ENCODE data around the gene PLN. TPM values are rescaled to one million over a fixed set of nuclear protein-coding genes. Genes with fewer than 3 reads are reported as not detected.

PLN gene
- total and polyA plus RNA-seq, 9 of the 15 experiments (the other 6 are each of a cell fraction or from before 2014, with no cell fraction given) = 0.03 to 0.30 (median 0.03) TPM; not detected in 6

DNA sequence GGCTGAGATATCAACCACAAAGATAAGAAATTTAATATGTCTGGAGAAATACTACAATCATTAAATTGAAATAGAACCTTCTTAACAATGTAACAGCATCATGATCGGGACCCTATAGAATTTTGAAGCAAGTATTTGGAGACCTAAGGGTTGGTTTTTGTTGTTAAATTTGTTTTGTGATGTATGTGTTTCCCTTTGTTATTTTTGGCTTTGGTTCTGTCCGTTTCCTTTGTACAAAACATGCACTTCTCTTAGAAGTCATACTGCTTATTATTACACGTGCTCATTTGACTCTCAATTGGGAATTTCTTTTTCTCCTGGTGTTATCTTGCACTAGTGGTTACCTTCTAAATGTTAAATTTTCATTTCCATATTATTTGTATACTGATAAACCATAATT, 4.0 kb upstream of the PLN start:
- Histone ChIP-seq H3K27me3 (ENCODE audit: control insufficient read depth in 2 of 2, insufficient read depth in 2 of 2, low read length in 2 of 2) (no peaks in the 10 kb centered on the region), H4K20me1 (replicated peaks; ENCODE audit: control insufficient read depth, insufficient read depth, low read length) (no peaks in the 10 kb centered on the region), H3K9ac (ENCODE audit: insufficient read depth in 1 of 2, low read depth in 2 of 2, low read length in 2 of 2) (no peak overlapping the region), H3K27ac (ENCODE audit: extremely low read depth, low read depth, low read length) (no peak overlapping the region), H3K9me3 (replicated peaks; ENCODE audit: control insufficient read depth, insufficient read depth, low read depth, low read length) (no peaks in the 10 kb centered on the region), H3K4me2 (ENCODE audit: insufficient read depth, low read length) (no peak overlapping the region), H3K36me3 (ENCODE audit: control insufficient read depth, insufficient read depth, low read length) (no peaks in the 10 kb centered on the region), H3K79me2 (ENCODE audit: control insufficient read depth, insufficient read depth, low read length) (peaks cover 2% of the 10 kb centered on the region; the same call in 1 of the 3 replicates), H3K9me1 (ENCODE audit: control insufficient read depth, insufficient read depth, low read length) (no peaks in the 10 kb centered on the region), H2AFZ (ENCODE audit: low read depth, low read length) (no peak overlapping the region), H3K4me3 (no peak overlapping the region), H3K4me1 (replicated peaks in 1 of 2; ENCODE audit: control insufficient read depth in 2 of 2, insufficient read depth in 2 of 2, low read length in 2 of 2) (no peaks in the 10 kb centered on the region)
- 69% methylated on average over 3 of the region's 3 CpGs for WGBS (ENCODE audit: insufficient coverage, low coverage, missing lambda C conversion rate)
- TF ChIP-seq ZSCAN29 (IDR thresholded peaks at IDR 0.05) (no peak), ZNF764 (CRISPR knock-in tag; IDR thresholded peaks at IDR 0.05; ENCODE audit: low read depth) (no peak)
- no TSS peak for BruUV-seq (replicated peaks)
- FAIRE-seq = no peak
- intact Hi-C loops (cut with micrococcal nuclease) = no loop called here
- ChIA-PET CTCF (ENCODE audit: low intra/inter-chr PET ratio) (no interaction called here), POLR2A (no interaction called here)
- in situ Hi-C loops (cut with MboI) = no loop called here
- no peak for DNase-seq (ENCODE audit: extremely low read depth in 1 of 4, low spot score in 3 of 4)
- ATAC-seq = no peak

DNA sequence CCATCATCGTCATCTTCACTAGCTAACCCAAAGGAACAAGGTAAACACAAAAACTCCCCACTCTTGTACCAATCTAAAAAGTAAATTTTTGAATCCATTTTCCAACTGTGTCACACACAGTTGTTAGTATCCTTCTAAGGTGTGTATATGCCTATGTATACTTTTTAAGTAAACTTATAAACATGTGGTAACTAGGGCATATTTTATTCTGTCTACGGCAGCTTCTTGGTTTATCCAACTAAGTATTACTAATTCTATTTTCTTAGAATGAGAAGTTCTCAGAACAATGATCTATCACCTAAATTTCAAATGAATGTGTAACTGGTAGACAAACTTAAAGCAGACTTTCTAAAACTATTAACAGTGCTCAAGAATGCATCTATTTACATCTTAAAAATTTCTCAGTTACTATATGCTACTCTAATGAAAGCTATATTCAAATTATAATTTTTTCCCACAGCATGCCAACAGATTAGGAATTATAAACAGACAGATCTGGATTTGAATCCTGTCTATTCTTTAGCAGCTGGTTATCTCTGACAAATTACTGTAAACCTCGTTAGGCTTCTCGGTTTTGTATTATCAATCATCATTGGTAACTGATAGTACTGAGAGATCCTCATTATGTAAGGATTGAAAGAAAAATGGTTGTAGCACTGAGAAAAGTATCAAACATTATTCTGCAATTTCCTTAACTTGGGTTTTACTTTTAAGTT, 1.8 kb upstream of the PLN start:
- ChIA-PET CTCF (ENCODE audit: low intra/inter-chr PET ratio) (no interaction called here), POLR2A (interaction anchor here (1.4 kb wide), 1 partner anchor 22 kb away, joined by 3 read pairs; no protein-coding TSS in a partner anchor)
- Histone ChIP-seq H3K36me3 (ENCODE audit: control insufficient read depth, insufficient read depth, low read length) (no peaks in the 10 kb centered on the region), H3K4me3 (no peak overlapping the region), H2AFZ (ENCODE audit: low read depth, low read length) (no peak overlapping the region), H3K27me3 (ENCODE audit: control insufficient read depth in 2 of 2, insufficient read depth in 2 of 2, low read length in 2 of 2) (no peaks in the 10 kb centered on the region), H3K9me1 (ENCODE audit: control insufficient read depth, insufficient read depth, low read length) (no peaks in the 10 kb centered on the region), H3K27ac (ENCODE audit: extremely low read depth, low read depth, low read length) (no peak overlapping the region), H3K9me3 (replicated peaks; ENCODE audit: control insufficient read depth, insufficient read depth, low read depth, low read length) (no peaks in the 10 kb centered on the region), H4K20me1 (replicated peaks; ENCODE audit: control insufficient read depth, insufficient read depth, low read length) (no peaks in the 10 kb centered on the region), H3K79me2 (ENCODE audit: control insufficient read depth, insufficient read depth, low read length) (no peaks in the 10 kb centered on the region), H3K4me2 (ENCODE audit: insufficient read depth, low read length) (no peak overlapping the region), H3K9ac (ENCODE audit: insufficient read depth in 1 of 2, low read depth in 2 of 2, low read length in 2 of 2) (no peak overlapping the region), H3K4me1 (replicated peaks in 1 of 2; ENCODE audit: control insufficient read depth in 2 of 2, insufficient read depth in 2 of 2, low read length in 2 of 2) (no peaks in the 10 kb centered on the region)
- FAIRE-seq = no peak
- ATAC-seq = no peak
- in situ Hi-C loops (cut with MboI) = no loop called here
- intact Hi-C loops (cut with micrococcal nuclease) = no loop called here
- BruUV-seq (replicated peaks) = no TSS peak
- WGBS (ENCODE audit: insufficient coverage, low coverage, missing lambda C conversion rate) = 49% methylated on average over 4 of the region's 4 CpGs
- DNase-seq (ENCODE audit: extremely low read depth in 1 of 4, low spot score in 3 of 4) = no peak
- no peak for TF ChIP-seq RBM39 (optimal IDR thresholded peaks at IDR 0.05; ENCODE audit: low read depth, low read length)
- TF ChIP-seq, protein P1, sequence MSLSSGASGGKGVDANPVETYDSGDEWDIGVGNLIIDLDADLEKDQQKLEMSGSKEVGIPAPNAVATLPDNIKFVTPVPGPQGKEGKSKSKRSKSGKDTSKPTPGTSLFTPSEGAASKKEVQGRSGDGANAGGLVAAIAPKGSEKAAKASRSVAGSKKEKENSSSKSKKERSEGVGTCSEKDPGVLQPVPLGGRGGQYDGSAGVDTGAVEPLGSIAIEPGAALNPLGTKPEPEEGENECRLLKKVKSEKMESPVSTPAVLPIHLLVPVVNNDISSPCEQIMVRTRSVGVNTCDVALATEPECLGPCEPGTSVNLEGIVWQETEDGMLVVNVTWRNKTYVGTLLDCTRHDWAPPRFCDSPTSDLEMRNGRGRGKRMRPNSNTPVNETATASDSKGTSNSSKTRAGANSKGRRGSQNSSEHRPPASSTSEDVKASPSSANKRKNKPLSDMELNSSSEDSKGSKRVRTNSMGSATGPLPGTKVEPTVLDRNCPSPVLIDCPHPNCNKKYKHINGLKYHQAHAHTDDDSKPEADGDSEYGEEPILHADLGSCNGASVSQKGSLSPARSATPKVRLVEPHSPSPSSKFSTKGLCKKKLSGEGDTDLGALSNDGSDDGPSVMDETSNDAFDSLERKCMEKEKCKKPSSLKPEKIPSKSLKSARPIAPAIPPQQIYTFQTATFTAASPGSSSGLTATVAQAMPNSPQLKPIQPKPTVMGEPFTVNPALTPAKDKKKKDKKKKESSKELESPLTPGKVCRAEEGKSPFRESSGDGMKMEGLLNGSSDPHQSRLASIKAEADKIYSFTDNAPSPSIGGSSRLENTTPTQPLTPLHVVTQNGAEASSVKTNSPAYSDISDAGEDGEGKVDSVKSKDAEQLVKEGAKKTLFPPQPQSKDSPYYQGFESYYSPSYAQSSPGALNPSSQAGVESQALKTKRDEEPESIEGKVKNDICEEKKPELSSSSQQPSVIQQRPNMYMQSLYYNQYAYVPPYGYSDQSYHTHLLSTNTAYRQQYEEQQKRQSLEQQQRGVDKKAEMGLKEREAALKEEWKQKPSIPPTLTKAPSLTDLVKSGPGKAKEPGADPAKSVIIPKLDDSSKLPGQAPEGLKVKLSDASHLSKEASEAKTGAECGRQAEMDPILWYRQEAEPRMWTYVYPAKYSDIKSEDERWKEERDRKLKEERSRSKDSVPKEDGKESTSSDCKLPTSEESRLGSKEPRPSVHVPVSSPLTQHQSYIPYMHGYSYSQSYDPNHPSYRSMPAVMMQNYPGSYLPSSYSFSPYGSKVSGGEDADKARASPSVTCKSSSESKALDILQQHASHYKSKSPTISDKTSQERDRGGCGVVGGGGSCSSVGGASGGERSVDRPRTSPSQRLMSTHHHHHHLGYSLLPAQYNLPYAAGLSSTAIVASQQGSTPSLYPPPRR (CRISPR knock-in tag; IDR thresholded peaks at IDR 0.05; ENCODE audit: borderline replicate concordance) = no peak
- TF ChIP-seq XRCC4 (IDR thresholded peaks at IDR 0.05; ENCODE audit: extremely low read depth, insufficient read depth, insufficient read length) = no peak
- TF ChIP-seq ZNF77 (CRISPR knock-in tag; IDR thresholded peaks at IDR 0.05) = no peak
- TF ChIP-seq TBL1XR1 (IDR thresholded peaks at IDR 0.05; ENCODE audit: low read length in 2 of 2) = no peak
- TF ChIP-seq COPS2 (conservative IDR thresholded peaks at IDR 0.05) = no peak
- no peak for TF ChIP-seq EP300 (IDR thresholded peaks at IDR 0.05; ENCODE audit: low read length)
- TF ChIP-seq ERF (CRISPR knock-in tag; IDR thresholded peaks at IDR 0.05) = no peak
